ENCODE measurements around the gene GPAM. TPM values are rescaled to one million over a fixed set of nuclear protein-coding genes. Genes with fewer than 3 reads are reported as not detected.

GPAM gene
- total RNA-seq, 1 experiment from 2014 or later = 16.0 TPM

DNA sequence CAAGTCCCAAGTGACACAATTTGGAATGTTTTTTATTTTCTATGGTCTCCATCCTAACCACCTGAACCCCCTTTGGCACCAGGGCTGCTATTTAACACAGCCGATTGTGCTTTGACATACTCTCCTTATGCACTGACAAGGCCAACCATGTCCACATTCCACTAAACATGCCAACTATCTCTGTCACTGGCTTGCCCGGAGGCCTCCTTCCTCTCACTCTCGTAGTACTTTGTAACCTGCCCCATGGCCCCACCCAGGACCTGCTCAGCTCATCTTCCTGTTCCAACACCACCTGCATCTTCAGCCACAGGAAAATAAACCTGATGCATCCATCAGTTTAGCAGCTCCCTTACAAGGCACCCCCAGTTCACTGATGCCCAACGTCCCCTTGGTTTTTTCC is 63.1 kb downstream of the GPAM start:
- no peak overlapping the region for H3K4me2 ChIP-seq (ENCODE audit: insufficient read depth, insufficient read length, low read length)
- no peaks in the 10 kb centered on the region for H4K20me1 ChIP-seq (ENCODE audit: control insufficient read depth, insufficient read depth, insufficient read length)
- DNase-seq = no peak
- Mint-ChIP-seq H3K27ac (no peak overlapping the region; a peak in 1 of 7 replicates), H3K4me3 (no peak overlapping the region), H3K4me1 (peaks cover 5 to 6% of the 10 kb centered on the region in 2 experiments), H3K27me3 (ENCODE audit: low read depth) (peaks cover 3% of the 10 kb centered on the region; the same call in 1 of the 2 replicates), H3K36me3 (ENCODE audit: insufficient read depth in 1 of 3, low read depth in 3 of 3) (no peaks in the 10 kb centered on the region), H3K9me3 (no peaks in the 10 kb centered on the region; a peak in 1 of 5 replicates)
- H2BK120ac ChIP-seq (ENCODE audit: low read depth, low read length, poor library complexity, severe bottlenecking) = no peak overlapping the region
- H3T11ph ChIP-seq (ENCODE audit: low read length) = no peak overlapping the region
- no peak overlapping the region for H3K9ac ChIP-seq (ENCODE audit: extremely low read depth, insufficient read length, low read length)
- no peak overlapping the region for H3K56ac ChIP-seq (ENCODE audit: insufficient read length, low read depth, low read length)
- H3K23ac ChIP-seq (ENCODE audit: insufficient read length, low read depth, low read length) = no peak overlapping the region
- H2BK12ac ChIP-seq (ENCODE audit: insufficient read length, low read depth, low read length) = no peak overlapping the region
- H3K18ac ChIP-seq (ENCODE audit: insufficient read length, low read depth, low read length) = no peak overlapping the region
- H3K14ac ChIP-seq (ENCODE audit: insufficient read depth, low read length) = no peak overlapping the region
- H2BK5ac ChIP-seq (ENCODE audit: insufficient read length, low read length) = no peak overlapping the region
- TF ChIP-seq, protein P1, sequence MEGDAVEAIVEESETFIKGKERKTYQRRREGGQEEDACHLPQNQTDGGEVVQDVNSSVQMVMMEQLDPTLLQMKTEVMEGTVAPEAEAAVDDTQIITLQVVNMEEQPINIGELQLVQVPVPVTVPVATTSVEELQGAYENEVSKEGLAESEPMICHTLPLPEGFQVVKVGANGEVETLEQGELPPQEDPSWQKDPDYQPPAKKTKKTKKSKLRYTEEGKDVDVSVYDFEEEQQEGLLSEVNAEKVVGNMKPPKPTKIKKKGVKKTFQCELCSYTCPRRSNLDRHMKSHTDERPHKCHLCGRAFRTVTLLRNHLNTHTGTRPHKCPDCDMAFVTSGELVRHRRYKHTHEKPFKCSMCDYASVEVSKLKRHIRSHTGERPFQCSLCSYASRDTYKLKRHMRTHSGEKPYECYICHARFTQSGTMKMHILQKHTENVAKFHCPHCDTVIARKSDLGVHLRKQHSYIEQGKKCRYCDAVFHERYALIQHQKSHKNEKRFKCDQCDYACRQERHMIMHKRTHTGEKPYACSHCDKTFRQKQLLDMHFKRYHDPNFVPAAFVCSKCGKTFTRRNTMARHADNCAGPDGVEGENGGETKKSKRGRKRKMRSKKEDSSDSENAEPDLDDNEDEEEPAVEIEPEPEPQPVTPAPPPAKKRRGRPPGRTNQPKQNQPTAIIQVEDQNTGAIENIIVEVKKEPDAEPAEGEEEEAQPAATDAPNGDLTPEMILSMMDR (conservative IDR thresholded peaks at IDR 0.05) = no peak
- H3K23me2 ChIP-seq (ENCODE audit: insufficient read length, low read depth, low read length, poor library complexity, severe bottlenecking) = no peaks in the 10 kb centered on the region
- WGBS (ENCODE audit: extremely low coverage, insufficient read length, low lambda C conversion rate) = no CpG with 5 or more reads among the region's 4 CpGs
- H3K79me1 ChIP-seq (ENCODE audit: insufficient read depth, low read depth, low read length, poor library complexity, severe bottlenecking) = no peaks in the 10 kb centered on the region
- no peaks in the 10 kb centered on the region; the same call in 1 of the 2 replicates for H3K4me1 ChIP-seq (ENCODE audit: insufficient read depth, low read length)
- no peaks in the 10 kb centered on the region for H3K27me3 ChIP-seq (ENCODE audit: insufficient read depth, low read length)
- no peak overlapping the region for H3K27ac ChIP-seq (ENCODE audit: insufficient read length, low read depth, low read length)
- no peak overlapping the region for H4K5ac ChIP-seq (ENCODE audit: insufficient read length, low read depth, low read length)
- H3K9me3 ChIP-seq (ENCODE audit: control insufficient read depth, low read depth, low read length) = no peaks in the 10 kb centered on the region
- H3K4ac ChIP-seq (ENCODE audit: low read depth, low read length) = no peak overlapping the region
- no peak overlapping the region for H2AK5ac ChIP-seq (ENCODE audit: insufficient read length, low read length)
- H4K91ac ChIP-seq (ENCODE audit: insufficient read length, low read depth, low read length) = no peak overlapping the region
- H3K79me2 ChIP-seq (ENCODE audit: insufficient read depth, low read length) = no peaks in the 10 kb centered on the region
- no peak overlapping the region for H4K8ac ChIP-seq (replicated peaks; ENCODE audit: insufficient read length, low read depth, low read length)
- no peak overlapping the region for H2BK20ac ChIP-seq (ENCODE audit: low read depth, low read length, poor library complexity, severe bottlenecking)
- H2BK15ac ChIP-seq (ENCODE audit: low read depth, low read length) = no peak overlapping the region
- no peak overlapping the region for H2AFZ ChIP-seq (ENCODE audit: low read length)

Data from H9 (cell line).